ENCODE results near the gene CX3CR1.
"Not testable (repeated sequence)": the region's sequence is repeated elsewhere in the genome, so short reads cannot be mapped to it uniquely, and the experiment has no call there.

CX3CR1 gene

DNA sequence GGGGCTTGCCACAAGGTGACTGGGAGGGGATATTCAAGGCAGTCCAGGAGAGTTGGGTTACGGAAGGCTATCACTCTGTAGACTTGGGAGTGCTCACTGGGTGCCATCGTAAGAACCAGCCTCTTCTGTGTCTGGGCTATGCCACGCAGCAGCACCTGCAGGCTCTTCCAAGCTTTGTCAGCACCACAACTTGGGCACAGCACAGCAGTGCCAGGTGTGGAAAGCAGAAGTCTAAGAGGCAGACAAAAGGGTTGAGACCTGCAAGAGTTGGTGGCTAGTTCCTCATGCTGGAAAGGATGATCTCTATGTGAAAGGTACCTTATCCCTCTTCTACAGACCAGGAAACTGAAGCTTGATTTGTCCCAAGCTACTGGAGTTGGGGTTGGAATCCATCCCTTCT, 15.8 kb downstream of the CX3CR1 start:
- no peak for DNase-seq (ENCODE audit: low spot score)

DNA sequence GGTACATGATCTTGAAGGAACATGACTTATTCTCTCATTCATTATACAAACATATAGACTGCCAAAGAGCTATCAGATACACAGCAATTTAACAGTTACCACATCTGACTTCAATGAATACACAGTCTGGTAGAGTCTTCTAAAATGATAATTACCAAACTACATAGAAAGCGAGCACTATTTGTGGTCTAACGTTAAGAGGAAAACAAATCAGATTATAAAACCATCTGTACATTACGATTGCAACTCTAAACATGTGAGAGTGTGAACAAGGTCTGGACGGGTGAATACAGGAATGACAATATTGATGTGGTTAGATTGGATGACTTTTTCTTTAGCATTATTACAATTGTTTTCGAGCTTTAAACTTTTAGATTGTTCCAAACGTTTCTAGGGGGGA, 16.3 kb downstream of the CX3CR1 start:
- no peak for DNase-seq (ENCODE audit: low spot score)

DNA sequence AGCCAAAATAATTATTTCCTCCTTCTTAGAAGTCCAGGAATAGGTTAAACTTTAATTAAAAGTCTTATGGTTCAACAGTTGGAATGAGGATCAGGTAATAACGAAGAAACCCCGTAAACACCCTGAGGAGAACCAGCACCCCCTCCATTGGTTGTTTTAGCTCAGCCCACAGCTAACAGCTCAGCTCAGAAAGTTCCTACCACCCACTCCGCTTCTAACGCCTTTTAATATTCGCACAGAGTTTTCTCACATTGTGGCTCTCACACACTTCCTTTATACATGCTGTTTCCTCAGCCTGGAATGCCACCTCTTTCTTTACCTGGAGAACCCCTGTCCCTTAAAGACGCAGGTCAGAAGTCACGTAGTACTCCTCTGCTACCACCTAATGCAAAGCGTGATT, 17.0 kb downstream of the CX3CR1 start:
- no peak for DNase-seq (ENCODE audit: low spot score)

- no peak for DNase-seq (ENCODE audit: low spot score)
Observed at GRCh38 chr3:39261726-39262125, 18.1 kb downstream of the CX3CR1 start.

DNA sequence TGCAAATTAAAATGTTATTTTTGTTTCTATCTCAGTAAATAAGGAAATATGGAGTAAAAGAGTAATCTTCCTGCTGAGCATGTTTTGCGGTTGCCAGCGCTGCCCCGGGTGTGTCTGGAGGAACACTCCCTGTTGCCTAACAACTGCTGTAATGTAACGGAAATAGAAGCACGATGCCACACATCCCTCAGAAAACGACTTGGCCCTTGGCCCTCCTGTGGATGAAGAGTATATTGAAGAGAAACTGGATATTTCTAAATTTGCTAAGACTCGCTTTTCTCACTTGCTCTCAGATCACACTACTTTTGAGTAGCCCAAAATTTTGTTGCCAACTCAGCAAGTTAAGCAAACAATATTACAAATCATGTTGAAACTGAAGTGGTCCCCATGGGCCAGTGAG, 18.9 kb downstream of the CX3CR1 start:
- DNase-seq (ENCODE audit: low spot score), result peak; percentile 87

GRCh38 chr3:39260318-39260717, 19.5 kb downstream of the CX3CR1 start:
- no peak for DNase-seq (ENCODE audit: low spot score)

DNA sequence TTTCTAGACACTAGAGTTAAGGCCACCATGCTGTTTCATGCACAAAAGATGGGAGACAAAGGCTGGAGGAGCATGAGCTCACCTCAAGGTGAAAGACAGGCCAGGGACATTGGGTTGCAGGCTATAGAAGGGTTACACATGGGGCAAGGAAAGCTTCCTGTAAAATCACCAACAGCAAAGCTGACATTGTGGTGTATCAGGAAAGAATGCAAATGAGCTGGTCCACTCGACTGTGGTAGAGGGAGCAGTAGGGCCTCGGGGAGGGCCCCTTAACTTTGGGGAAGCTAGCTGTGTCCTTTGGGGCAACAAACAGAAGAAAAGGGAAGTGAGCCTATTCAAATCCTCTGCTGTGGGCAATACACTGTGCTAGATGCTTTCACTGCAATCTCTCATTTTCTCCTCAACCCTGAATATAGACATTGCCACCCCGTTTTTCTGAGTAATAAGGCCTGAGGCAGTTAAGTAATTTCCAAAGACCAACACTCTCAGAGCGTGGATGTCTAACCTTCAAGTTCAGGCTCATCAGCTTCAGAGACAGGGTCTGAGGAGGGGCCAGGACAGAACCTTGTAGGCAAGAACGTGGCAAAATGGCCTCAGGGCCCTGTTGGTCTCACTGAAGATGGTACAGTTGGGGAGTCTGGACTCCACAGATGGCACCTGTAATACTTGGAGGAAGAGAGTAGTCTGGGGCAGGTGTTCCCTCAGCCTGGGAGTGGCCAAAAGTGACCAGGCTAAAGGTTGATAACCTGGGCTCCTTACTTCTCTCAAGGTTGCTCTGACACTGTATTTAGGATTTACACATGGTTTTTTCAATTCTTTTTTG, 24.1 kb downstream of the CX3CR1 start:
- no peak for DNase-seq (ENCODE audit: low spot score)

DNA sequence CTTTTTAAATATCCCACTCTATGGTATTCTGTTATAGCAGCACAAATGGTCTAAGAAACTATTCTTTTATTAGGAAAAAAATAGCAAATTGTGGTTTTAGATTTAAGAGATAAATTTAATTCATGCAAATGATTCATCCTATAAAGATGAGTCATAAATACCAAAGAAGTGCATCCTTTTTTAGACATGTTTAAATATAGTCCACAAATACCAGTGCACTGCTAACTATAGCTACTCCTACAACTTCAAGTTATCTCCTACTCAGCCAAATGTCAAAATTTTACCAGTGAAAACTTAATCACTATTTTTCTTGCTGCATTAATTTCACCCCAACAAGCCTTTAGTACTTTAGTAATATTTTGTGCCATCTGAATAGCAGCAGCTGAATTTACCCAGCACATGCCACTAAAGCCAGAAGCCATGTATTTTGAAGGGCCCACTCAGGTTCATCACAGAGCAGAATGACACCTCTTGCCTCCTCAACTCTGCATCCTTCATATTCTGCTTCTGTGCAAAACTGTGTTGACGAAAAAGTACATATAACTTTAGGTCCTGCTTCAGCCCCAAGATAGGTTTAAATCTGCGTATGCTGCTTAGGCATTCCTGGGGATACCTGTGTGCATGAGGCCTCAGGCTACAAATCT, 24.9 kb downstream of the CX3CR1 start:
- no peak for DNase-seq (ENCODE audit: low spot score)

GRCh38 chr3:39251576-39251975, 28.3 kb downstream of the CX3CR1 start:
- no peak for DNase-seq (ENCODE audit: low spot score)

DNA sequence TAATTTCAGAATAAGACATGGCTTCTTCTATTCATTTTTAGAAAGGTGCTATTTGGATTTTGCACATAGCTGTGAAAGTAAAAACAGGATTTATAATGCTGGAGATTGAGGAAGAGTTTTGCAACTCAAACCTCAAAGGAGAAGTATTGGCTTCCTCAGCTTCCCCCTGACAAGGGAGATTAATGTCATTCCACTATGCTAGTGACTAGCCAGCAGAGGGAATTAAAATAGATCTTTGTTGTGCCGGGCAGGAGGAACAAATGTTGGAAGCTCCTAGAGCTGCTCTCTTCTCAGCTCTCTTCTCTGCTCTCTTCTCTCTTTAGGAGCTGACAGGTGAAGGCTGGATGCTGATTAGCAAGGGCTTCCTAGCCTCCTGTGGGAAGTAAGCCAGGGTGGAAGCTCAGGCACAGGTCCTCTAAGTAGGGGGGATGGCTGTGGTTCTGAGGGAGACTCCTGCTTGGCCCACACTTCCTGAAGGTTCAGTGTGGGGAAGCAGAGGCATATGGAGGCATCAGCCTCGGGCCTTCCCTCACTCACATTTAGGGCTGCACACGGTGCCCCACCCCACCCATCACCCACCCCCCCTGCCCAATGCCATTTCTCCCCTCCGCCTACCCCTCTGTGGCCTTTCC, 29.6 kb downstream of the CX3CR1 start:
- DNase-seq (ENCODE audit: low spot score), result no peak

- no peak for DNase-seq (ENCODE audit: low spot score)
Observed at GRCh38 chr3:39249453-39250115, 30.3 kb downstream of the CX3CR1 start.

DNA sequence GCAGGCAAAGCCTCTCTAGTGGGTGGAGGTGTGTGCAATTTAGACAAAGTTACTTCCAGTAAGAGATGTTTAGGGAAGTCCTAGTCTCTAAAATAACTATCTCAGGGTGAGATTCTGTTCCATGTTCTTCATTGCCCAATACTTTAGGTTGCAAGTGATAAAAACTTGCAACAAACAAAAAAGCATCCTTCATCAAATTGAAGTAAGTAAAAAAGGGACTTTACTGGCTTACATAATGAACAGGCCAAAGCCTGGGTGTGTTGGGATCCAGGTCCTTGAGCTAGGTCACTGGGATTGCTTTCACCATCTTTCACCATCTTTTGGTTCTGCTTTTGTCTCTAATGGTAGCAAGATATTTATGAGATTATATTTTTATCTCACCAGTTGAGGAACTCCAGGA, 38.3 kb downstream of the CX3CR1 start:
- no peak for DNase-seq (ENCODE audit: low spot score)

- no peak for DNase-seq (ENCODE audit: low spot score)
Observed at GRCh38 chr3:39237027-39237426, 42.8 kb downstream of the CX3CR1 start.

- DNase-seq (ENCODE audit: low spot score), result no peak
Observed at GRCh38 chr3:39234651-39235050, 45.2 kb downstream of the CX3CR1 start.

GRCh38 chr3:39232859-39233258, 47.0 kb downstream of the CX3CR1 start:
- no peak for DNase-seq (ENCODE audit: low spot score)

- no peak for DNase-seq (ENCODE audit: low spot score)
Observed at GRCh38 chr3:39230453-39230852, 49.4 kb downstream of the CX3CR1 start.

DNA sequence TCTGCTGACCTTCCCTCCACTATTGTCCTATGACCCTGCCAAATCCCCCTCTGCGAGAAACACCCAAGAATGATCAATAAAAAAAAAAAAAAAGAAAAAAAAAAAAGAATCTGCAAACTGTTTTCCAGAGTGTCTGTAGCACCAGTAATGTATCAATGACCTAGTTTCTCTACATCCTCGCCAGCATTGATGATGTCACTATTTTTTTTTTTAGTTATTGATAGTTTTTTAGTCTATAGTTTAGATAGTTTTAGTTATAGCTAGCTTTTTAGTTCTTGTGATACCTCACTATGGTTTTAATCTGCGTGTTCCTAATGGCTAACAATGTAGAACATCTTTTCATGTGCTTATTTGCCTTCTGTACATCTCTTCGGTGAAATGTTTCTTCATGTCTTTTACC, 51.3 kb downstream of the CX3CR1 start:
- DNase-seq (ENCODE audit: low spot score), result no peak

DNA sequence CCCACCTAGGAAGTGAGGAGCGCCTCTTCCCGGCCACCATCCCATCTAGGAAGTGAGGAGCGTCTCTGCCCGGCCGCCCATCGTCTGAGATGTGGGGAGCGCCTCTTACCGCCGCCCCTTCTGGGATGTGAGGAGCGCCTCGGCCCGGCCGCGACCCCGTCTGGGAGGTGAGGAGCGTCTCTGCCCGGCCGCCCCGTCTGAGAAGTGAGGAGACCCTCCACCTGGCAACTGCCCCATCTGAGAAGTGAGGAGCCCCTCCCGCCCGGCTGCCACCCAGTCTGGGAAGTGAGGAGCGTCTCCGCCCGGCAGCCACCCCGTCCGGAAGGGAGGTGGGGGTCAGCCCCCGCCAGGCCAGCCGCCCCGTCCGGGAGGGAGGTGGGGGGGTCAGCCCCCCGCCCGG, 52.2 kb downstream of the CX3CR1 start:
- not testable (repeated sequence) for DNase-seq (ENCODE audit: low spot score)

DNA sequence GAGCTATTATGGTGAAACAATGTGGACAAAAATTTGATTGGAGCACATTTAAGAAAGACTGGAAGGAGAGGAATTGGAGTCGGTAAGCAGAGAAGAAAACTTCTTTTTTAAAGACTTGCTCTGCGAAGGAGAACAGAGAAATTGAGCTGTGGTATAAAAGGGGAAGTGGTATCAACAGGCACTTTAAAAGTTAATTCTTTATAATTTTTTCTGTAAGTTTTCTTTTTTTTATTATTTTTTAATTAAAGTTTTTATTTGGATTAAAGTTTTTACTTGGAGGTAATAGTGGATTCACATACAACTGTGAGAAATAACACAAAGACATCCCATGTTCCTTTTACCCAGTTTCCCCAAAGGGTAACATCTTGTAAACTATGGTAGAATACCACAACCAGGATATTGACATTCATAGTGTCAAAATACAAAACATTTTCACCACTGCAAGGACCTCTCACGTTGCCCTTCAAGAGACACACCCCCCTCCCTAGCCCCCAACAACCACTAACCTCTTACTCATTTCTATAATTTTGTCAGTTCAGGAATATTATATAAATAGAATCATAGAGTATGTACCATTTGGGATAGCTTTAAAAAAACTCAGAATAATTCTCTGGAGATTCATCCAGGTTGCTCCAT, 53.6 kb downstream of the CX3CR1 start:
- DNase-seq (ENCODE audit: low spot score), result no peak

GRCh38 chr3:39224288-39224687, 55.5 kb downstream of the CX3CR1 start:
- DNase-seq (ENCODE audit: low spot score), result no peak

GRCh38 chr3:39222939-39223338, 56.9 kb downstream of the CX3CR1 start:
- DNase-seq (ENCODE audit: low spot score), result no peak

GRCh38 chr3:39222462-39222861, 57.4 kb downstream of the CX3CR1 start:
- no peak for DNase-seq (ENCODE audit: low spot score)
